Stimulated activated CD4-positive, alpha-beta T cell treated with anti-CD3 and anti-CD28 coated beads, Interleukin-15, amount 100 ng/mL, for 48 hours (primary cell): ENCODE measurements around the gene GAS7.

Experiments
- DNase-seq, 2 donors: peaks; one replicate each; pipeline ENCODE4 v3.0.0-alpha.2; 2020; ENCODE audit warnings: low read depth in 2 of 2

The GAS7 gene

DNA sequence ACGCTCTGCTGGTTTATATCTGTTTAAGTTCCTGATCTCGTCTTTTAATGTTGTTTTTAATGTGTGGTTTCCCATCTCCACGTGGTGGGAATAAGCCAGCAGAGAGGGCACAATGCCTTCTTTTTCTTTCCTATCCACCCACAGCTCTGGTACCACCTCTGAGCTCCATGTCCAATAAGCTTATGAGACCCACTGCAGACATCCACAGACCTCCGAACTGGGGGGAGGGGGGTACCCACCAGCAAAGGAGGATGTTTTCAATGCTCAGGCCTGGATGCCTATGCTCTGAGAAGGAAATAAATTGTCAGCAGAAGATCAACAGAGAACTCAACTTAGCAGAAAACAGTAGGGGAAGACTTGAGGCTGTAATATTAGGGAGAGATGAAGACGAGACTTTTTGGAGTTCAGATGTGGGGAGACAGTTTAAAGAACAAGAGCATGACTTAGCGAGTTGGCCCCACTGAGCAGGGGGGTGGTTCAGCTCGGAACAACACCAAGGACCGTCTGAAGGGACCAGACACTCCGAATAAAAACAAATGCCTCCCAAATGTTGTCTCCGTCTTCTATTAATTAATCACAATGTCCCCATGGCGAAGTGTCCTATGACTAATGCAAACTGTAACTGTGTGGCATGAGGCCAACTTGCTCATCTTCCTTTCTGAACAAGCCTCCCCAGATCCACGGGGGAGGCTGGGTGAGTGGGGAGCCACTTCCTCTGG lies 62.7 kb downstream of the GAS7 start:
- no peak for DNase-seq

- DNase-seq, result no peak
Observed at GRCh38 chr17:10130677-10131076, 67.7 kb downstream of the GAS7 start.

DNA sequence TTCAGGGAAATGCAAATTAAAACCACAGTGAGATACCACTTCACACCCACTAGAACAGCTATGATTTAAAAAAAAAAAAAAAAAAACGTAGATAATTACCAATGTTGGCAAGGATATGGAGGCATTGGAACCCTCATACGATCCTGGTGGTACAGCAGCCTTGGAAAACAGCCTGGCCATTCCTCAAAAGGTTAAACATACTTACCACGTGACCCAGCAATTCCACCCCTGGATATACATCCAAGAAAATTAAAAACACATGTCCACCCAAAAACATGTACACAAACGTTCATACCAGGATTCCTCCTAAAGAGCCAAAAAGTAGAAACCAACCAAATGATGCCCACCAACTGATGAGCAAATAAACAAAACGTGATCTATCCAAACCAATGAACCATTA lies 68.1 kb downstream of the GAS7 start:
- DNase-seq, result no peak

DNA sequence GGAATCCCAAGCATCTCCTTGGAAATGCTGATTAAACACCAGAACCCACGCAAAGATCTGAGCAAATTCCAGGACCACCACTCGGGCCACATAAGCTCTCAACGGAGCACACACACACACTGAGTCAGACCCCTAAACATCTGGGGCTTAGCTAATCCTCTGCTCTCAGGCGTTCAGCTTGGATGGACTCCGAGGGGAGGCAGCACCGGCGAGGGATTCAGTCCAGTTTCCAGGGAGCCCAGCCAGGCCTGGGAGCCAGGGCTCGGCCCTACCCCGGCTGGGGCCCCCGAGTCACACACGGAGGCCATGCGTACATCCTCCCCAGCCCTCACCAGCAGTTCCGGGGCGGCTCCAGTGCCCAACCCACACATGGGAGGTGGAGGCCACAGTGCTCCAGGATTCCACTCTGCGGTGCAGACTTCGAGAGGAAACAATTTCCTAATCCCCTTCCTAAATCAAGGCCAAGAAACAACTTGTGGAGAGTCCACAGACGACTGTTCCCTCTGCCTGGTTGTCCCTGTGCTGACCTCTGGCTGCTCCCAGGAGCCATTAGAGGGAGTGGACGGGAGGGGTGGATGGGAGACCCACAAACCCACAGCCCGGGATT lies 70.5 kb downstream of the GAS7 start:
- DNase-seq, result no peak

GRCh38 chr17:10126616-10127501 lies 71.5 kb downstream of the GAS7 start:
- DNase-seq, result no peak

- DNase-seq, result no peak
Observed at GRCh38 chr17:10126276-10126615, 72.2 kb downstream of the GAS7 start.

- DNase-seq, result no peak
Observed at GRCh38 chr17:10125531-10126275, 72.7 kb downstream of the GAS7 start.

GRCh38 chr17:10123093-10123492 lies 75.3 kb downstream of the GAS7 start:
- DNase-seq, result no peak

DNA sequence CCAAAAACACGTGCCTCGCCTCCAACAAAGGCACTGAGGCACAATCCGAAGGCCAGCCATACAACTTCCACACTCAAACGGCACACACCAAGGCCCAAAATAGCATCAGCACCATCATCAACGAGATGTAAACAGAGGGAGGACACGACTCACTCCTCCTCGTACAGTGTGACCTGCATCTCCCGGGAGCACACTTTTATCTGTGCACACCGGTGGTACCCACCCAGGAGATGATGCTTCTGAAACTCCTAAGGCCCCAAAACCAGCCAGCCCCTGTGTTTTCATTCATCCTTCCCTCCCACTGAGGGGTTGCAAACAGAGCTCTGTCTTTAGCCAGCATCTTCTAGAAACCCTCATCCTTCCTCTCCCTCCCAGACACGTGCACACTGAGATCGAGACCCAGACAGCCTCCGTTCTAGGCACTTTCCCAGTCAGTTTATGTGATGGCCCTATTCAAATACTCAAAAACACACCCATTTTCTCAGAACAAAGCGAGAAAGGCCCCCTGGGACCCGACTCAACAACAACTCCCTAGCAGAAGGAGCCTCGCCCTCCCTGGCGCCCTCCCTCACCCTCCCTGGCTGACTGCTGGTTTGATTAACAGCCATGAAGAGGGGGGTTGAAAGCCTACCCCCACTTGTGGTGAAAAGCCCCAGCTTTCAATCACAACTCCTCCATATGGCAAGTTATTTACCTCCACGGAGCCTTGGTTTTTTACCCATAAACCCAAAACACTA lies 76.3 kb downstream of the GAS7 start:
- DNase-seq, result no peak

- no peak for DNase-seq
Observed at GRCh38 chr17:10120749-10121148, 77.7 kb downstream of the GAS7 start.

DNA sequence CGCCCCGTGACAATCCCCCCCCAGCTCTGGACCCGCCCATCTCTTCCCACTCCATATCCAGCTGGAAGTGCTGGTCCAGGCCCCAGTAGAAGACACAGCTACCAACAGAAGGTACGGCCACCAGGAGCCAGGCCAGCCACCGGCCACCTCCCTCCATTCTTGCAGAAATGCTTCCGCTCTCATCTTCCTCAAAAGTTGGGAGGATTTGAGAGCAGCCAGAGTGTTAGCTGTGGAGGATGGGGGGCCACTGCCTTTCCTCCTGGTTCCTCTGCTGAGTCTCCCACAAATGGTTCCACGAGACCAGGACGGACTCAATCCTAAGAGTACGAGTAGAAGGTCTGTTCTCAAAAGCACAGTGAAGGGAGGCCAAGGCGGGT lies 78.3 kb downstream of the GAS7 start:
- DNase-seq, result no peak

DNA sequence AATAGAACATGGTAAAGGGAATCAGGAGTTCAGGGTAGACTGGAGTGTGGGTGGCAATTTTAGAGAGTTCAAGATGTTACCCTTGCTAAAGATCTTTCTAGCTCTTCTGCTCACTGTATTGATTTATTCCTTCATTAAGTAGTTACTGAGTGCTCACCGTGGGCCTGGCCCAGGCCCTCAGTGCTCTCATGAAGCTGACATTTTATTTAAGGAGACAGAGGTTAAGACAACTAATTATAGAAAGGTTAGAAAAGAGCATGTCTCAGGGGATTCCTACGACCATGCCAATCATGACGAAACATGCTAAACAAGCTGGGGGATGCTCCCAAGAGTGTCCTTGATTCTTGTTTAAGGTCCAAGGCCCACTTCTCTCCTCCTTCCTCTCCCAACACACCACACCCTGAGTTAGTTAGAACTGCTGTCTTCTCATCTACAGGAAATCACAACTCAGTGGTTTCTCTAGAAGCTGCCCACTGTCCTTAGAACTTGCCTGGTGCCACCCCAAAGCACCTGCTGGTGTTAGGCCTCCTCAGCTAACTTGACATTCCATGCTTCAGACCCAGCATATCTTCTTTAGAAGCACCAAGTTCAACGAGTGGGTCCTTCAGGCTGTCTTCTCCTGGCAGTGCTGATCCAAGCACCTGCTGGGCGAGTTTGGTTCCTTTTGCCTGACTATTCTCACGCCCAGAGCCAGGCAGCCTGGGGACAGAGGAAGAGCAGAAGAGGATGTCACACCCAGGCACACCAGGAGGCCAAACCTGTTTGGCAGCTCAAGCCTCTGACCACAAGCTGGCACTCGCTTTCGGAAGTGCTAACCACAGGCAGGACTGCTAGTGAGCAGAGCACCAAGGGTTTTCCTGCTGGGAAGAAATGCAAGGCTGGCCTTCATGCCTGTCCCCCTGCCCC lies 79.0 kb downstream of the GAS7 start:
- DNase-seq, result no peak

- DNase-seq, result no peak
Observed at GRCh38 chr17:10118788-10119130, 79.6 kb downstream of the GAS7 start.

DNA sequence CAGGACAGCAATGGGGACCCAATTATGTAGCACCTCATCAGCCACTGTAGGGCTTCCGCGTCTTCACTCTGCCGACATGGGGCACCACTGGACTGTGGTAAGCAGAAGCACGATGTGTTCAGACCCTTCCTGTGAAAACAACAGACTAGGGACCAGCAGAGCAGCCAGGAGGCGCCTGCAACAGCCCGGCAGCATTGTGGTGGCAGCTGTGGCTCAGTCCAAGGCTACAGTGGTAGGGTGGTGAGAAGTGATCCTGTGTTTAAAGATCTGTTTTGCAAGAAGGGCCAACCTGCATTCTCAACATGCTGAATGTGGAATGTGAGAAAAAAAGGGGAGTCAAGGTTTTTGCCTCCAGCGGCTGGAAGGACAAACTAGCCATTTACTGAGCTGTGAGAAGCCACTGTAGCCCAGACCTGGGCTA lies 80.8 kb downstream of the GAS7 start:
- DNase-seq, result no peak

DNA sequence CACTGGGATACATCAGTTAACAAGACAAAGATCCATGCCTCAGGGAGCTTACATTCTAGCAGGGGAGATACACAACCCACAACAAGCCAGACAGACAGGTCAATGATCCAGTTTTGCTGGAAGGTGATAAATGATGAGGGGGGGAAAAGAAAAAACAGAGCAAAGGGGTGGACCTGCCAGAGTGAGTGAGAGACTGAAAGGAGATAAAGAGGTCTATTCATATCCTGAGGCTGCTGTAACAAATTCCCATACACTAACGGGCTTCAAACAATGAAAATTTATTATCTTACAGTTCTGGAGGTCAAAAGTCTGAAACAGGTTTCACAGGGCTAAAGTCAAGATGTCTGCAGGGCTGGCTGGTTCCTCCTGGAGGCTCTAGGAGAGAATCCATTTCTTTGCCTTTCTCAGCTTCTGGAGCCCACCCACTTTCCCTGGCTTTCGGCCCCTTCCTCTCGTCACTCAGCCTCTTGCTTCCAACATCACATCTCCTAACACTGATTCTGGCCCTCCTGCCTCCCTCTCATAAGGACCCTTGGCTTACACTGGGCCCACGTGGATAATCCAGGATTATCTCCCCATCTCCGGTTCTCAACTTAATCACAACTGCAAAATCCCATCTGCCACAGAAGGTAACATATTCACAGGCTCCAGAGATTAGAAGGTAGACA lies 81.5 kb downstream of the GAS7 start:
- DNase-seq, result no peak

GRCh38 chr17:10116267-10116666 lies 82.1 kb downstream of the GAS7 start:
- no peak for DNase-seq

GRCh38 chr17:10115536-10115932 lies 82.9 kb downstream of the GAS7 start:
- no peak for DNase-seq

DNA sequence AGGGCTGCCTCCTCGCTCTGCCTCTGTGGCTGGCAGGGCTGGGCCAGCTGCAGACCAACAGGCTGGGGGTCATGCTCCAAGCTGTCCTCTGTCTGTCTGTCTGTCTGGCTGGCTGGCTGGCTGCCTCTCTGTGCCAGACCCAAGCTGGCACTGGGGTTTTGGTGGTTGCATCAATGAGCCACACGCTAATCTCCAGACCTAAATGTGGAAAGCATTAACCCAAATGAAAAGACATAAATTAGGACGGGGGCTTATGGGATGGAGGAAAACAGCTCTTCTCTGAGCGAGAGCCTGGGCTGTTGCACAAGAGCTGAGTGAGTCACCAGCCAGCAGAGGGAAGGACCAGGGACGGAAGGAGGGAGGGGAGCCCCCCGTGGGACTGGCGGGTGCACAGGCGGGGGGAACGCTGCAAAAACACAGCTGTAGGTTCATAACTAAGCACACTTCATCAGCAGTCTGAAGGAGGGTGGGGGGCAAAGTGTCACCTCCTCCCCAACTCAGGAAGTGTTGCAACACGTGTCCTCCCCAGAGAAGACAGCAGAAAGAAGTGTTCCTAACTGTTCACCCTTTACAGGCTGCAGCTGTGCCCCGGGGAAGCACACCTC lies 83.4 kb downstream of the GAS7 start:
- DNase-seq, result no peak

- DNase-seq, result no peak
Observed at GRCh38 chr17:10112962-10113361, 85.4 kb downstream of the GAS7 start.
